Measurements from ENCODE around the gene XRN1.

XRN1 gene

GRCh38 chr3:142278451-142278850, 169.4 kb downstream of the XRN1 start:
- Mint-ChIP-seq H3K9me3 (ENCODE audit: low read depth) (no peaks in the 10 kb centered on the region), H3K4me1 (ENCODE audit: low read depth) (no peaks in the 10 kb centered on the region), H3K27ac (no peak overlapping the region), H3K4me3 (no peak overlapping the region), H3K36me3 (no peaks in the 10 kb centered on the region), H3K27me3 (no peaks in the 10 kb centered on the region)

- Mint-ChIP-seq H3K36me3 (no peaks in the 10 kb centered on the region), H3K27ac (no peak overlapping the region)
These were observed 171.1 kb downstream of the XRN1 start for GRCh38 chr3:142276781-142277180.

DNA sequence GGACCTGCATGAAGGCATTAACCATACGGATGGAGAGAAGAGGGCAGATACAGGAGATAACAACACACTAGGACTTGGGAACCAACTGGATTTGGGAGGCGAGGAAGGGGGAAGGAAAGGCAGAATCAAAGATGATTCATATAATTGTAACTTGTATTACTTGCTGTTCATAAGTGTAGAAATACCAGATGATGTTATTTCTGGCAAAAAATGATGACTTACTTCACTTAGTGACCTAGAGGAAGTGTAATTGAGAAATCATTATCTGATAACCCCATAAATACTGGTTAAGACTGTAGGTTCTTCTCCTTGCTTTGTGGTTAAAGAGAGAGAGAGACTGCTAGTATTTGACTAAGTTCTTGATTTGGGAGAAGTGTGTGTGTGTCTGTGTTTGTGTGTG, 172.0 kb downstream of the XRN1 start:
- Mint-ChIP-seq H3K4me1 (ENCODE audit: low read depth) (no peaks in the 10 kb centered on the region), H3K27me3 (no peaks in the 10 kb centered on the region), H3K27ac (no peak overlapping the region), H3K4me3 (no peak overlapping the region), H3K9me3 (ENCODE audit: low read depth) (no peaks in the 10 kb centered on the region), H3K36me3 (no peaks in the 10 kb centered on the region)

More at GRCh38 chr3:142276781-142277180, 171.1 kb downstream of the XRN1 start:
- Mint-ChIP-seq H3K4me1 (ENCODE audit: low read depth) (no peaks in the 10 kb centered on the region), H3K9me3 (ENCODE audit: low read depth) (no peaks in the 10 kb centered on the region), H3K27me3 (no peaks in the 10 kb centered on the region), H3K4me3 (no peak overlapping the region)

- H3K4me3 Mint-ChIP-seq: no peak overlapping the region
- peaks cover 9% of the 10 kb centered on the region for H3K4me1 Mint-ChIP-seq (ENCODE audit: low read depth)
- no peaks in the 10 kb centered on the region for H3K27me3 Mint-ChIP-seq
- no peak overlapping the region for H3K27ac Mint-ChIP-seq
- H3K9me3 Mint-ChIP-seq (ENCODE audit: low read depth): no peaks in the 10 kb centered on the region
- H3K36me3 Mint-ChIP-seq: no peaks in the 10 kb centered on the region
These were observed 172.9 kb downstream of the XRN1 start for GRCh38 chr3:142274908-142275307.

DNA sequence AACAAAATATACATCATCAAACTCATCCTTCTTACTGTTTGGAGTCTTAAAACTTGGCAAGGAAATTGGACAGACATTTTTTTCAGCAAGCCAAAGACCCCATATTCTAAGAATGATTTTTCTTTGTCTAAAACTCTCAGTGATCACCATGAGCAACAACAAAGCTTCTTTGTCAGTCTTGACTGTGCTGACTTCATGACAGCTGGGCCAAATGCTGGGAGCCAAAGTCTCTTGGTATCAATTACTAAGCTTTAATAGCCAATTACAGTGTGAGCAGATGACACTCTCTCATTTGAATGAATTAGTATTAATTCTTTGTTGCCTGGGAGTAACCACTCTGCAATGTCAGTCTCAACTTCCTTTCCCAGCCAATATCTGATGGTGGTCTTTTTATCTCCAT, 174.3 kb downstream of the XRN1 start:
- Mint-ChIP-seq H3K4me3 (no peak overlapping the region), H3K27me3 (no peaks in the 10 kb centered on the region), H3K27ac (no peak overlapping the region), H3K9me3 (ENCODE audit: low read depth) (no peaks in the 10 kb centered on the region), H3K4me1 (ENCODE audit: low read depth) (peaks cover 13% of the 10 kb centered on the region), H3K36me3 (no peaks in the 10 kb centered on the region)

DNA sequence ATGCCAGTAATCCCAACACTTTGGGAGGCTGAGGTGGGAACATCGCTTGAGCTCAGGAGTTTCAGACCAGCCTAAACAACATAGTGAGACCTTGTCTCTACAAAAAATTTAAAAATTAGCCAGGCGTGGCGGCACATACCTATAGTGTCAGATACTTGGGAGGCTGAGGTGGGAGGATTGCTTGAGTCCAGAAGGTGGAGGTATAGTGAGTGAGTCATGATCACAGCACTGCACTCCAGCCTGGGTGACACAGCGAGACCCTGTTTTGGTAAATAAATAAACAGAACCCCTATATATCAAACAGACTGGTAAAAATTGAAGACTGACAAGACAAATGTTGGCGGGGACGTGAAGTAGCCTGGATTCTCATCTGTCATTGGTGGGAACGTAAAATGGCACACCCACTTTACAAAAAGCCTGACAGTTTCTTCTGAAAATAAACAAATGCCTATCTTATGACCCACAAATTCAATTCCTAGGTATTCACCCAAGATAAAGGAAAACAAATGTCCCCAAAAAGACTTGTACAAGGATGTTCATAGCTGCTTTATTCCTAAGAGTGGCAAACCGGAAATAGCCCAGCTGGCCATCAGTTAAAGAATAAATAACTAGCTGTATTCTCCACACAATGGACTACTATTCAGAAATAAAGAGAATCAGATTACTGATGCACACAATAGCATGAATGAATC, 175.5 kb downstream of the XRN1 start:
- Mint-ChIP-seq H3K4me1 (ENCODE audit: low read depth) (peaks cover 13% of the 10 kb centered on the region), H3K27me3 (no peaks in the 10 kb centered on the region), H3K36me3 (no peaks in the 10 kb centered on the region), H3K4me3 (no peak overlapping the region), H3K27ac (no peak overlapping the region), H3K9me3 (ENCODE audit: low read depth) (no peaks in the 10 kb centered on the region)

GRCh38 chr3:142270407-142270806, 177.4 kb downstream of the XRN1 start:
- Mint-ChIP-seq H3K27ac (no peak overlapping the region), H3K36me3 (no peaks in the 10 kb centered on the region), H3K4me1 (ENCODE audit: low read depth) (peaks cover 13% of the 10 kb centered on the region), H3K27me3 (no peaks in the 10 kb centered on the region), H3K9me3 (ENCODE audit: low read depth) (no peaks in the 10 kb centered on the region), H3K4me3 (no peak overlapping the region)

DNA sequence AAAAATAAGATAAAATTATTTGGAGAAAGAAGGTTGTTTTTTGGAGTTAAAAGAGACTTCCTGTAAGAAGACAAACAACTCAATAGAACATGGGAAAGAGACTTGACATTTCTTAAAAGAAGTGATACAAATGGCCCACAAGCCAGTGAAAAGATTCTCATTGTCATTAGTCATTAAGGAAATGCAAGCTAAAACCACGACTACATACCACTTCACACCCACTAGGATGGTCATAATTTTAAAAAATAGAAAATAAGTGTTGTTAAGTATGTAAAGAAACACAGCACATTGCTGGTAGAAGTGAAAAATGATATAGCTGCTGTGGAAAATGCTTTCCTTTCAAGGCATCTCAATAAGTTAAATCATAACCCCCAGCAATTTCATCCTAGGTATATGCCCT, 178.1 kb downstream of the XRN1 start:
- Mint-ChIP-seq H3K27ac (no peak overlapping the region), H3K4me3 (no peak overlapping the region), H3K36me3 (no peaks in the 10 kb centered on the region), H3K4me1 (ENCODE audit: low read depth) (peaks cover 13% of the 10 kb centered on the region), H3K27me3 (no peaks in the 10 kb centered on the region), H3K9me3 (ENCODE audit: low read depth) (no peaks in the 10 kb centered on the region)

- H3K27me3 Mint-ChIP-seq: no peaks in the 10 kb centered on the region
- no peaks in the 10 kb centered on the region for H3K9me3 Mint-ChIP-seq (ENCODE audit: low read depth)
- no peak overlapping the region for H3K4me3 Mint-ChIP-seq
- no peak overlapping the region for H3K27ac Mint-ChIP-seq
- no peaks in the 10 kb centered on the region for H3K36me3 Mint-ChIP-seq
- H3K4me1 Mint-ChIP-seq (ENCODE audit: low read depth): peaks cover 13% of the 10 kb centered on the region
These were observed 179.4 kb downstream of the XRN1 start for GRCh38 chr3:142268426-142268825.

GRCh38 chr3:142267269-142267668, 180.6 kb downstream of the XRN1 start:
- no peak overlapping the region for H3K4me3 Mint-ChIP-seq
- H3K27ac Mint-ChIP-seq: no peak overlapping the region
- no peaks in the 10 kb centered on the region for H3K36me3 Mint-ChIP-seq
- H3K4me1 Mint-ChIP-seq (ENCODE audit: low read depth): peaks cover 13% of the 10 kb centered on the region
- H3K9me3 Mint-ChIP-seq (ENCODE audit: low read depth): no peaks in the 10 kb centered on the region
- no peaks in the 10 kb centered on the region for H3K27me3 Mint-ChIP-seq

GRCh38 chr3:142263112-142263511, 184.7 kb downstream of the XRN1 start:
- H3K4me3 Mint-ChIP-seq: no peak overlapping the region
- no peak overlapping the region for H3K27ac Mint-ChIP-seq
- no peaks in the 10 kb centered on the region for H3K27me3 Mint-ChIP-seq
- no peaks in the 10 kb centered on the region for H3K9me3 Mint-ChIP-seq (ENCODE audit: low read depth)
- no peaks in the 10 kb centered on the region for H3K4me1 Mint-ChIP-seq (ENCODE audit: low read depth)
- H3K36me3 Mint-ChIP-seq: no peaks in the 10 kb centered on the region

DNA sequence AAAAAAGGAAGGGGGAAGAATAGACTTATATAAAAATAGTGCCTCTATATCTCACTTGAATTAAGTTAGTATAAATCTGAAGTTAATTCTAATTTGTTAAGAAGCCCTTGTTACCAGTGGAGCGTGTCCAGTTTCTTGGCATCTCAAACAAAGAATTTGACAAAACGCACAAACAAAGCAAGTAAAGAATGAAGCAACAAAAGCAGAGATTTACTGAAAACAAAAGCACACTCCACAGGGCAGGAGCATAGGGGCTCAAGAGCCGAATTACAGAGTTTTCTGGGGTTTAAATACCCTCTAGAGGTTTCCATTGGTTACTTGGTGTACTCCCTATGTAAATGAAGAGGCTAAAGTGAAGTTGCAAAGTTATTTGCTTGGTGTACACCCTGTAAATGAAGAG, 188.5 kb downstream of the XRN1 start:
- H3K9me3 Mint-ChIP-seq (ENCODE audit: low read depth): no peaks in the 10 kb centered on the region
- no peaks in the 10 kb centered on the region for H3K4me1 Mint-ChIP-seq (ENCODE audit: low read depth)
- no peak overlapping the region for H3K4me3 Mint-ChIP-seq
- no peaks in the 10 kb centered on the region for H3K27me3 Mint-ChIP-seq
- H3K36me3 Mint-ChIP-seq: no peaks in the 10 kb centered on the region
- no peak overlapping the region for H3K27ac Mint-ChIP-seq

GRCh38 chr3:142256712-142257333, 191.0 kb downstream of the XRN1 start:
- H3K4me3 Mint-ChIP-seq: no peak overlapping the region
- H3K27ac Mint-ChIP-seq: no peak overlapping the region
- no peaks in the 10 kb centered on the region for H3K27me3 Mint-ChIP-seq
- H3K4me1 Mint-ChIP-seq (ENCODE audit: low read depth): no peaks in the 10 kb centered on the region
- peaks cover 12% of the 10 kb centered on the region for H3K9me3 Mint-ChIP-seq (ENCODE audit: low read depth)
- peaks cover 3% of the 10 kb centered on the region for H3K36me3 Mint-ChIP-seq

All from activated naive CD8-positive, alpha-beta T cell (primary cell).